Stimulated activated CD8-positive, alpha-beta memory T cell treated with anti-CD3 and anti-CD28 coated beads, Interleukin-4, amount 100 ng/mL, for 48 hours (primary cell): Measurements from ENCODE around the gene FRMPD4.

ENCODE experiments used
- DNase-seq: peaks from one replicate; pipeline ENCODE4 v3.0.0-alpha.2; 2020

Gene FRMPD4

GRCh38 chrX:12223650-12224049, 85.4 kb downstream of the FRMPD4 start:
- DNase-seq, result no peak

GRCh38 chrX:12225107-12225506, 86.8 kb downstream of the FRMPD4 start:
- DNase-seq, result no peak

- DNase-seq, result no peak
Measured at GRCh38 chrX:12227412-12228041, 89.3 kb downstream of the FRMPD4 start.

GRCh38 chrX:12228862-12229261, 90.6 kb downstream of the FRMPD4 start:
- no peak for DNase-seq

- DNase-seq, result no peak
Measured at GRCh38 chrX:12229986-12230385, 91.7 kb downstream of the FRMPD4 start.

GRCh38 chrX:12234534-12235329, 96.5 kb downstream of the FRMPD4 start:
- no peak for DNase-seq

- no peak for DNase-seq
Measured at GRCh38 chrX:12236156-12236555, 97.9 kb downstream of the FRMPD4 start.

GRCh38 chrX:12237131-12237530, 98.9 kb downstream of the FRMPD4 start:
- DNase-seq, result no peak

GRCh38 chrX:12237771-12238170, 99.5 kb downstream of the FRMPD4 start:
- DNase-seq, result no peak

- DNase-seq, result no peak
Measured at GRCh38 chrX:12239356-12240082, 101.2 kb downstream of the FRMPD4 start.

- no peak for DNase-seq
Measured at GRCh38 chrX:12240491-12240890, 102.2 kb downstream of the FRMPD4 start.

- DNase-seq, result no peak
Measured at GRCh38 chrX:12241026-12241425, 102.8 kb downstream of the FRMPD4 start.

GRCh38 chrX:12245650-12246645, 107.7 kb downstream of the FRMPD4 start:
- no peak for DNase-seq

- DNase-seq, result no peak
Measured at GRCh38 chrX:12249997-12250396, 111.7 kb downstream of the FRMPD4 start.

- no peak for DNase-seq
Measured at GRCh38 chrX:12263211-12263610, 124.9 kb downstream of the FRMPD4 start.

GRCh38 chrX:12269484-12269883, 131.2 kb downstream of the FRMPD4 start:
- no peak for DNase-seq

- no peak for DNase-seq
Measured at GRCh38 chrX:12278151-12278550, 139.9 kb downstream of the FRMPD4 start.

GRCh38 chrX:12282991-12283390, 144.7 kb downstream of the FRMPD4 start:
- no peak for DNase-seq

GRCh38 chrX:12292996-12293765, 154.9 kb downstream of the FRMPD4 start:
- DNase-seq, result no peak

GRCh38 chrX:12297353-12297752, 159.1 kb downstream of the FRMPD4 start:
- DNase-seq, result no peak

- no peak for DNase-seq
Measured at GRCh38 chrX:12301288-12301687, 163.0 kb downstream of the FRMPD4 start.

- DNase-seq, result no peak
Measured at GRCh38 chrX:12304261-12304660, 166.0 kb downstream of the FRMPD4 start.
